HG03280 (cell line): Measurements from ENCODE around the gene GCNT1.
"Not testable (repeated sequence)": the region's sequence is repeated elsewhere in the genome, so short reads cannot be mapped to it uniquely, and the experiment has no call there.

Experiments used
- ATAC-seq: cut with Tn5 transposase; IDR thresholded peaks from one replicate; pipeline ENCODE4 v1.9.1; 2021; ENCODE audit warnings: mild to moderate bottlenecking, moderate library complexity; ENCODE audit not compliant: unreplicated experiment

The GCNT1 gene

DNA sequence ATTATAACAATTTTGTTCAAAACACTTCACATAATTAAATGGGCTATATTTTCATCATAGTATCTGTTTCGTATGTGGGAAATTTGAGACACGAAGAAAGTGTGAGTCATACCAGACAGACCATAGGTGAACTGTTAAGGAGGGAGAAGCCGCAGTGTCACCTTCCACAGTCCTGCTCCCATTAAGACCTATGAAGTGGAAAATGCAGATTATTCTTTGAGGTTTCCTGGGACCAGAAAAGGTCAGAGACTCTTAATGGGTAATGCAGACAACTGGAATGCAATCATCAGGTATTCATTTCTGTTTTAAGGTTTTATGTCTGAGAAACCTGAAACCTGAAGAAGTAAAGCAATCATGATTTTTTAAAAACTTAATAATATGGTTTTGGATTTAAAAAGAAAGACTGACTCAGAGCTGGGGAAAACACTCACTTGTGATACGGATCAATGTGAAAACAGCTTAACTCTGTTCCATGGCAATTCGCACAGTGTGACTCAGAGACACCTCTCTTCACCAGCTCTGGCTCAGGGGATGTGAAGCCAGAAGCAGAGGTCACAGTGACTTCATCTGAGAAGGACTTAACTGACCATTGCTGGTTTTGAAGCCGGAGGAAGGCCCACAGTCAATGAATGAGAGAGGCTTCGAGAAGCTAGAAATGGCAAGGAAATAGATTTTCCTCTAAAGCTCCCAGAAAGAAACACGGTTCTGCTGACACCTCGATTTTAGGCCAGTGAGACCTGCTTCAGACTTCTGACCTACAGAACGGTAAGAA, 17.2 kb upstream of the GCNT1 start:
- peak; percentile 50 for ATAC-seq

DNA sequence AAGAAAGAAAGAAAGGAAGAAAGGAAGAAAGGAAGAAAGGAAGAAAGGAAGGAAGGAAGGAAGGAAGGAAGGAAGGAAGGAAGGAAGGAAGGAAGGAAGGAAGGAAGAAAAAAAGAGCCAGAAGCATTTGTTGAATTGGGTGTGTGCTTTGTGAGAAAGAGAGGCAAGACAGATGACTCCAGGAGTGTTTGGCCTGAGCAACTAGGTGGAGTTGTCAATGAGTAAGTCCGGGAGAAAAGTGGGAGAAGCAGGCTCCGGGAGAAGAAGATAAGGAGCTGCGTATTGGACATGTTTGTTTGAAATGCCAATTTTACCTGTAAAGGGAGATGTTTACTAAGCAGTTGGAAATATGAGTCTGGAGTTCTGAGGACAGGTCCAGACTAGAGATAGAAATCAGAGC, 15.1 kb upstream of the GCNT1 start:
- ATAC-seq = no peak

DNA sequence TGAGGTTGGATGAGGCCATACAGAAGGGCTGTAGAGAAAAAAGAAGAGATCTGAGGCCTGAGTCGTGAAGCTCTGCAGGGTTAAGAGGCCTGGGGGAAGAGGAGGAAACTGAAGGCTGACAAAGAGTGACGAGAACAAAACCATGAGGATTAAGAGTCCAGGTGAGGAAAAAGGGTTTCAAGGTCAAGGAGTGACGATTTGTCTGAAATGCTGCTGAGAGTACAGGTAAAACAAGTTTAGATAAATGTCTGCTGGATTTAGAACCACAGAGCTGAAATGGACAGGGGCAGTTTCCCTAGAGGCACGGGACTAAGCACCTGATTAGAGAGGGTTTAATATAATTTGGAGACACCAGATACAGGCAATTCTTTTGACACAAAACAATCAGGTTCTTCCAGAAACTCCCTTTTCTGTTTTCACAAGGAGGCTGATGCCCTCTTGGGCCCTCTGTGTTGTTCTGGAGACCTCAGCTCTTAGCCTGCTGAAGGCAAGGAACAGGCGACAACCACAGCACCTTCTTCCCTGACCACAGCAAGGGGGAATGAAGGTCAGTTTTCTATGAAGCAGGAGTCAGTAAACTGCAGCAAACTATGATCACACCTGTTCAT, 14.6 kb upstream of the GCNT1 start:
- no peak for ATAC-seq

DNA sequence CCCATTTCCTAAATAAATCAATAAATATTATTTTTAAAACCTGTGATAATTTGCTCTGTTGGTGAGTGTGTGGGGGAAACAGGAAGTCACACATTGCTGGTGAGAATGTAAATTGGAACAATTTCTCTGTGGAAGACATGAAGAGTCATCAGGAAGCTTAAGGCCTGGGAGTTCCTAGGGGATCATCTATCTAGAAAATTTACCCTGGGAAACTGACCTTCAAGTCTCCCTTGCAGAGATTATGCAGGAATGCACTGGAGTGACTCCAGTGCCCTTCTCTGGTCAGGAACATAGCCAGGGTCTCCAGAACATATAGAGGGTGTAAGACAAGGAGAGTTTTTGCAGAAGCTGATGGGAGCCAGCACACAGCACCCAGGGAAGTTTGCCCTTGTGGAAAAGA, 13.0 kb upstream of the GCNT1 start:
- ATAC-seq = no peak

DNA sequence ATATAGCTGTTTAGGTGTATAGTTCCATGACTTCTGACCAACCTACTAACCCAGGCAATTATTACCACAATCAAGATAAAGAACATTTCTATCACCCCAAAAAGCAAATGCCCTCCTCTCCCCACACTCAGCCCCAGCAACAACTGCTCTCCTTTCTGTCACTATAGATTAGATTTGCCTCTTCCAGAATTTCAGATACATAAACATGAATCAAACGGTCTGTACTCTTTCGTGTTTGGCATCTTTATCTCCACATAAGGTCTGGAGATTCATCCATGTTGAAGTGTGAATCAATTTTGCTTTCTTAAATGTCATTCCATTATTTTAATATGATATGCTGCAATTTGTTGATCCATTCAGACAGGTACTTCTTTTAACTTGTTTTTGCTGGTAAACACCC, 10.5 kb upstream of the GCNT1 start:
- ATAC-seq = no peak

DNA sequence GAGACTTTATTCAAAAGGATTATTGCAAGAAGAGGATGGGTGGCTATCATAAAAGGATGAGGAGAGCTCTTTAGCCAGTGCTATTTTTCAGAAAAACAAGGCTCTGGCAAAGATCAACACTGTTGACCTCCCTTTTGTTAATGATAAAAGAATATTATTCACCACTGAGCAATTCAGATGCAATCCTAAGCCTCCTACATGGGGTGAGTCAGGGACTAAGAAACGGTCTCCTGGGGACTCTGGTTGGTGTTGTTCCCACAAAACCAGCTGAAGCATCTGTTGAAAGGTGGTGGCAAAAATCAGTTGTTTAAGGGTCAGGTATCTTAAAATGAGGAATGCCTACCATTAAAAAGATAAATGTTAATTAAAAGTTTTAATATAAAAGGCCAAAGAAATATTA, 7.7 kb upstream of the GCNT1 start:
- ATAC-seq = no peak

DNA sequence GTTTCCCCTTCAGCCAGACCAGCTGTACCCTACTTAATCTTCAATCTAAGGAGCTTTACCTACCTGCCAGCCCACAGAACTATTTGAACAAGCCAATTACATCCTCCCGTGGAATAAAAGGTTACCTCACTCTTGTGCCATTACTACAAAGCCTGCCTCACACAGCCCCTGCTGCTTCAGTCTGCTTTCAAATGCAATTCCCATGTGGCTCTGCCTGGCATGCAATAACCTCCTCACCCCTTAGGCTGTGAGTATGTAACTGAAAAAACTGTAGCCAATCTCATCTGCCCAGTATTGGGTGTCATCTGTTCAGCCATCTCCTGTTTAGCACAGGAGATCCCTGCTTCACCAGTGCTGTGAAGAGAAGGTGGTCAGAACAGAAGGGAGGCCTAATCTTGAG, 6.1 kb upstream of the GCNT1 start:
- no peak for ATAC-seq

DNA sequence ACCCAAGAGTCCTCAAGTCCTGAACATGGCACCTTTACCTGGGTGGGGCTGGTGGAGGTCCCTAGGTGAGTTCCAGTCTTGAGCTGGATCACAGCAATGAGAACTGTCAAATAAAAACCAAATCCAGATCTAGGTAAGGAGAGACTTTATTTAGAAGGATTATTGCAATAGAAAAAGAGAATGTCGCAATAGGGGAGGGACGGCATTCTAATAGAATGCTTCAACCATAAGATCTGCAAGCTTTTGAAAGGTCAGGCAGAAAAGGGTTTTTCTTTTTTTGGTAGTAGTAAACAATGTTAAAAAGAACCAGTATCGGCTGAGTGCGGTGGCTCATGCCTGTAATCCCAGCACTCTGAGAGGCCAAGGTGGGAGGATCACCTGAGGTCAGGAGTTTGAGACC, 5.2 kb upstream of the GCNT1 start:
- ATAC-seq = no peak

DNA sequence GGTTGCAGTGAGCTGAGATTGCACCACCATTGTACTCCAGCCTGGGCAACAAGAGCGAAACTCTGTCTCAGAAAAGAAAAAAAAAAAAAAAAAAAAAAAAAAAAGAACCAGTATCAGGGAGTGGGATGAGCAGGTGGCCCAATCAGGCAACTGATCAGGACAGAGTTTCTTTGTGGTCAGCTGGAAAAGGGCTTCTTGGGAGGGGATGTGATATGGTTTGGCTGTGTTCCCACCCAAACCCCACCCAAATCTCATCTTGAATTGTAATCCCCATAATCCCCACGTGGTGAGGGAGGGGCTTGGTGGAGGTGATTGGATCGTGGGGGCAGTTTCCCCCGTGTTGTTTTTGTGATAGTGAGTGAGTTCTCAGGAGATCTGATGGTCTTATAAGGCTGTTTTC, 4.7 kb upstream of the GCNT1 start:
- no peak for ATAC-seq

DNA sequence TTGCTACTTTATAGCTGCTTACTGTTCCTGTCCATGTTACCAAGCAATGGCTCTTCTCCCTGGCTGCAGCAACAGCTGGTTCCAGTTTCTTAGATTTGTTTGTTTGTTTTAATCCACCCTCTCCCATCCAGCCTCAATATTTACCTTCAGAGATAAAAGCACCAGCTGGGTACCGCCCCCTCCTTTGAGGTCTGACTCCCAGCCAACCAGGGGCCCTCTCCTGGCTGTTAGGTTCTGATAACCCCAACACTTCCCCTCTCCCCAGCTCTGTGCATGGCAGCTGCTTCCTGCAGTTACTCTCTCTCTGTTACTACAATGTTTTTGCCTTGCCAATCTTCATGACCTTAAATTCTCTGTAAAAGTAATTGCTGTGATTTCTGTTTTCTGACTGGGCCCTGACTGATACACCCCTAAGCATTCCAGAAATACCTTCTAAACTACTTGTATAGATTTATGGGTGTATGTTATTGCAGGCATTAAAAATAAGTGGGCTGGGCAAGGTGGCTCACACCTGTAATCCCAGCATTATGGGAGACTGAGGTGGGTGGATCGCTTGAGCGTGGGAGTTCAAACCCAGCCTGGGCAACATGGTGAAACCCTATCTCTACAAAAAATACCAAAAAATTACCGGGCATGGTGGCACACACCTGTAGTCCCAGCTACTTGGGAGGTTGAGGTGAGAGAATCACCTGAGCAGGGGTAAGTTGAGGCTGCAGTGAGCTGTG, 2.6 kb upstream of the GCNT1 start:
- ATAC-seq = no peak

DNA sequence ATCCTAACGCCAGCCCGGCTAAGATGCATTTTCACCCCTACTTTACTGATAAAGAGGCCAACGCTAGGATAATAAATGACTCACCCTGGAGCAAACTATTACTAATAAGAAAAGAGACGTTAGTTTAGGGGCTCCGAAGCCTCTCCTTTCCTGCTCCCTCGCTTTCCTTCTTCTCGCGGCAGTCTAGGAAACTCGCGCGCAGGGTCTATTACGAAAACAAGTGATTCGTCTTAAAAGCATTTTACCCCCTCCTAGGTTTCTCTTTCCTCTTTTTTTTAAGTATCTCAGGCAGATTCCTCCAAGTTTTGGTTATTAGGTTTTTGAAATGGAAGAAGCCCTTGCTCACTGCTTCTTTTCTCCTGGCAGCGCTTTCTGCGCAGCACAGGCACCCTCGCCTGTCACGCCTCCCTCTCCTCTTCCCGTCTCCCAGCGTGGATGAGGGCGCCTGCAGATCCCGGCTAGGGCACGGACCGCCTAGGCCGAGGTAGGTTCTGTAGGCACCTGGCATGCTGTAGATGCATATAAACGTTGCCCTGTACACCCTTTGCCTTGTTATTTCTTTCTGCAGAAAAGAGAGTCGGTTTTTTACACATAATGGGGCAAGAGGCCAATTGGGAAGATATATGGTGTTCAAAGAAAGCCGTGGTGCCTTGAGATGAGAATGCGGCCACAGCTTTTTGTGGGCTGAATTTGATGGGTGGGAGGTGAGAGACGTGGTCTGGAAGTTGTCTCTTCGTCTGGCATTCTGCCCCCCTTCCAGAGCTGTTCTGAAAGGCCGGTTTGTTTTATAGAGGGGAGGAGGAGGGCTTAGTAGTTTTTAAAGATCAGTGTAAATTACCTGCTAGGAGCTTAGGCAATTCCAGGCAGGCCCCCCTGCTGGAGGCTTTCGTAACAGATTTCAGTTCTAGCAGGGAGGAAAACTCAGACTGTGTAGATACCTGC, 983 bp downstream of the GCNT1 start:
- peak; percentile 1 for ATAC-seq

DNA sequence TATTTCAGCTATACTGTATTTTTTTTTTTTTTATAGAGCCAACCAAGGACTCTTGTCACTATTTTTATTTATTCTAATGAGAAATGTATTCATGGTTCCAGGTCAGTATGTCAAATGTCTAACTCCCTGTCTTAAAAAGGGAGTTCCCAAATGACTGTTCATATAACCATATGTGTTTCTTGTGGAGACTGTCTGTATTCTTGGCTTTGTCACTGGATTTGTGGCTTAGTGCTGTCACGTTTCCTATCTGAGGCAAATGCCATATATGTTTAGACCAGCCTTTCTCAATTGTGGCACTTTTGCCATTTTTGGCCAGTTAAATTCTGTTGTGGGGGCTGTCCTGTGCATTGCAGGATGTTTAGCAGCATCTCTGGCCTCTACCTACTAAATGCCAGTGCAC, 3.1 kb downstream of the GCNT1 start:
- no peak for ATAC-seq

DNA sequence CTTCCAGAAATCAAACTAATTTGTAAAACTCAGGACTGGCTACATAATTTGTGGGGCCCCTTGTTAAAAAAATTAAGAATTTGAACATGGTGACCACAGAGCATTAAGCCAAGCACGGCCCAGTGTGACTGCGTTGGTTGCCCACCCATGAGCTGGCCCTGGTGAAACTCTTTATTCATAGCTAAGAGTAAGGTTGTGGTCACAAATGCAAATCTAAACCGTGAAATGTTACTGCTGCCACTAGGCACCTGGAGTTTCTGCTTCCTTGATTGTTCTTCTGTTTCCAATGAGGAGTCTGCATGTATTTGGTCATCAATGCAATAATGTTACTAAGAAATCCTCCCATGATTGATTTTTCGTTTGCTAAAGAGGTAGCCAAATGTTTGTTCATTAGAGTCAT, 4.2 kb downstream of the GCNT1 start:
- peak; percentile 42 for ATAC-seq

DNA sequence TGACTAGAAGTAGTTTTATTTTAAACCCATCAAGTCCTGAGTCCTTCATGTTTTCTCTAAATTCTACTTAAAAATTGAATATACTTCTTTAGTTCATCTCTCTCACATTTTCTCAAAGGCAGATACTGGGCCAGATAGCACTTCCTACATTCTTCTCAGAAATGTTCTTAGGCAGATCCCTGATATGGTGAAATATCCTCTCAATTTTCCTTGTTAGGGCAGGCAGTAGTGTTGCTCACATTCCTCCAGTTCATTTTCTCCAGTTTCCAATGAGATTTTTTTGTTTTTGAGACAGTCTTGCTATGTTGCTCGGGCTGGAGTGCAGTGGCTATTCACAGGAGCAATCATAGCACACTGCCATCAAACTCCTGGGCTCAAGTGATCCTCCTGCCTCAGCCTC, 5.7 kb downstream of the GCNT1 start:
- ATAC-seq = no peak

DNA sequence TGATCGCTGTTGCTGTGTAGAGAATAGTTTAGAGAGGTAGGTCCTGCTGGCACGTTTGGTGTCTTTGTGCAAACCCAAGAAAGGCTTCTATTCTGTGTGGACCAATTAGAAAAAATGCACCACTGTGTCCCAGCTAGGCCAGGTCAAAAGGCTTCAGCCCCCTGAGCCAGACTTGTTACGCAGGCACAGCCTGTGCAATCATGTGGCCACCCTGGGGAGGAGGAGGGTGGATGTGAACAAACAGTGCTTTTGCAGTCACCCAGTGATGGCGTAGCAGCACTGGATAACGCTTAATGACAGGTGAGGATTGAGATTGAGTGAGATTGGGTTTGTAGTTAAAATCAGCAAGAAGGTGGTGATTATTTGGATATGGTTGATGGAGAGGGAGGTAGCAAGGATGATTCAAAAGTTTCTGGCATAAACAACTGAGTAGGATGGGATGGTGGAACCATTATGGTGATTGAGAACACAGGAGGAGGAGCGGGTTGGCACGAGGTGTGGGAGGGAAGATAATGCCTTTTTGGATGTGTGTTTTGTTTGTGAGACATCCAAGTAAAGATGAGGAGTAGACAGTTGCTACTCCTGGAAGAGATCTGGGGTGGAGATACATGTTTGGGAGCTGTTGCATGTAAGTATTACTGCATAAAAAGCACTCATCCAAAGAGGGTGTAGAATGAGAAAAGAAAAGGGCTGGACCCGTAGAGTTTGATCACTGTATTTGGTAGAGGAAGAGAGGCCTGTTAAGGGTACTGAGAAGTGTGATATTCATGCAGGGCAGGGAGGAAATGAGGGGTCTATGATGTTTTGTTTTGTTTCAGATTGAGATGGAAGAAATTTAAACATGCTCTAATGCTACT, 6.7 kb downstream of the GCNT1 start:
- ATAC-seq = no peak

DNA sequence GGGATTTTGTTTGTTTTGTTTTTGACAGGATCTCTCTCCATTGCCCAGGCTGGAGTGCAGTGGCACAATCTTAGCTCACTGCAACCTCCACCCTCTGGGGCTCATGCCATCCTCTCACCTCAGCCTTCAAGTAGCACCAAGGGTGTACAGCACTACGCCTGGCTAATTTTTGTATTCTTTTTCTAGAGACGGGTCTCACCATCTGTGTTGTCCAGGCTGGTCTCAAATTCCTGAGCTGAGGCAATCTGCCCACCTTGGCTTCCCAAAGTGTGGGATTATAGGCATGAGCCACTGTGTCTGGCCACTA, 7.3 kb downstream of the GCNT1 start:
- no peak for ATAC-seq

DNA sequence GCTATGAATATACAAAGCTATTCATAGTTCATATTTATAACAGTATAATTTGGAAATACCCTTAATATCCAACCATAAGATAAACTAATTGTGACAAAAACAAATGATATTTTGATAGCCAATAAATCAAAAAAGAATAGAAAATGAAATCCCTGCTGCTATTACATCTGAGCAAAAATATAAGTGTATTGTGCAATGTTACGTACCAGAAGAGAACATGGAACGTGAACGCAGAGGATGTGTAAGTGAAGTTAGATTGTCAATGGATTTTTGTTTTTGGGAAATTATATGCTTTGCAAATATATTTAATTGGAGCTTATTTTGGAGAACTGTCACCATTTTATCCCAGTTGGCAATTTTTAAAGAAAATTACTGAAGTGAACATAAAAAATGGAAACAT, 15.4 kb downstream of the GCNT1 start:
- ATAC-seq = no peak

DNA sequence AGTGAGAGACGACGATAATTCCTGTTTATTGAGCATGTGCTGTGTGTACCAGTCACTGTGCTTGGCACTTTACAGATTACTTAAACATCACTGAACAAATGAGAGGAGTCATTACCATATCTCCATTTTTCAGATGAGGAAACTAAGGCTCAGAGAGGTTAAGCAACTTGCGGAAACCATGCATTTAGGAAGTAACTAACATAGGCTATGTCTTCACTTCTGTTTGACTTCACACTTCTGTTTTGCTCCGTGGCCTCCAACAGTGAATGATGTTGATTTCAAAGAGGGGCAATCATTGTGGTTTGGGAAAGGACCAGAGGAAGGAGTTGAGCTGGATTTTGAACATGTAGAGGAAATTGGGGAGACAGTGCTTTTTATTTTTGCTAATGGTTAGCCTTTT, 16.7 kb downstream of the GCNT1 start:
- ATAC-seq = no peak

DNA sequence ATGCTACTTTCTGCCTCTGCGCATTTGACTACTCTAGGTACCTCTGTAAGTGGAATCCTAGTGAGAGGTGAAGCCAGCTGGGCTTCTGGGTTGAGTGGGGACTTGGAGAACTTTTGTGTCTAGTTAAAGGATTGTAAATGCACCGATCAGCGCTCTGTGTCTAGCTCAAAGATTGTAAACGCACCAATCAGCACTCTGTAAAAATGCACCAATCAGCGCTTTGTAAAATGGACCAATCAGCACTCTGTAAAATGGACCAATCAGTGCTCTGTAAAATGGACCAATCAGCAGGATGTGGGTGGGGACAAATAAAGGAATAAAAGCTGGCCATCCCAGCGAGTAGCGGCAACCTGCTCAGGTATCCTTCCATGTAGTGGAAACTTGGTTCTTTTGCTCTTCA, 18.8 kb downstream of the GCNT1 start:
- not testable (repeated sequence) for ATAC-seq

DNA sequence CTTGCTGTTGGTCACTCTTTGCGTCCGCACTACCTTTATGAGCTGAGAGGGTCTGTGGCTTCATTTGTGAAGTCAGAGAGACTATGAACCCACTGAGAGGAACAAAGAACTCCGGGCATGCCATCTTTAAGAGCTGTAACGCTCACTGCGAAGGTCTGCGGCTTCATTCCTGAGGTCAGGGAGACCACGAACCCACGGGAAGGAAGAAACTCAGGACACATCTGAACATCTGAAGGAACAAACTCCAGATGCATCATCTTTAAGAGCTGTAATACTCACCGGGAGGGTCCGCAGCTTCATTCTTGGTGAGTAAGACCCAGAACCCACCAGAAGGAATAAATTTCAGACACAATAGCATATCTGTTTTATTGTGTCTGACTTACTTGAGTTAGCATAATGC, 19.2 kb downstream of the GCNT1 start:
- ATAC-seq = no peak
